Activated CD8-positive, alpha-beta T cell treated with anti-CD3 and anti-CD28 coated beads for 36 hours (primary cell): ENCODE data around the gene SMIM27. TPM values are rescaled to one million over a fixed set of nuclear protein-coding genes. Genes with fewer than 3 reads are reported as not detected.

ENCODE experiments used
- ATAC-seq: fragments of 200-7000 bp; cut with Tn5 transposase; one replicate; pipeline ENCODE4 v1.10.0; 2021; ENCODE audit warnings: mild to moderate bottlenecking, moderate library complexity
- CTCF ChIA-PET: fragments of 350-600 bp; sonication (Branson Sonifier 250); formaldehyde crosslinking; loops from one replicate; lab custom pipeline; 2021; ENCODE audit warnings: antibody characterized with exemption; lab: Charles Lee
- POLR2A ChIA-PET: fragments of 350-600 bp; sonication (Branson Sonifier 250); formaldehyde crosslinking; loops from one replicate; lab custom pipeline; 2021; ENCODE audit warnings: antibody characterized with exemption; lab: Charles Lee
- DNase-seq: peaks from one replicate; pipeline ENCODE4 v3.0.0-alpha.2; 2020
- H3K27ac Mint-ChIP-seq: one replicate; pipeline ENCODE4 v1.8.0; 2021; ENCODE audit warnings: mild to moderate bottlenecking, mixed read lengths
- H3K27me3 Mint-ChIP-seq: one replicate; pipeline ENCODE4 v1.8.0; 2021; ENCODE audit warnings: mixed read lengths
- H3K36me3 Mint-ChIP-seq: one replicate; pipeline ENCODE4 v1.8.0; 2021; ENCODE audit warnings: low read depth, mixed read lengths
- H3K4me1 Mint-ChIP-seq: one replicate; pipeline ENCODE4 v1.8.0; 2021; ENCODE audit warnings: low read depth, mixed read lengths
- H3K4me3 Mint-ChIP-seq: one replicate; pipeline ENCODE4 v1.8.0; 2021; ENCODE audit warnings: mild to moderate bottlenecking, moderate library complexity, mixed read lengths
- H3K9me3 Mint-ChIP-seq: one replicate; pipeline ENCODE4 v1.8.0; 2021; ENCODE audit warnings: mixed read lengths
- intact Hi-C: fragments of 100-400 bp; cut with micrococcal nuclease; formaldehyde crosslinking; loops from one replicate; pipeline ENCODE4 v1.10.0; 2022
- total RNA-seq, 2 experiments: library from RNA; stranded (reverse); gene quantifications; one replicate each; pipeline ENCODE4 v1.2.3, GENCODE V29; 2021
- TF ChIP-seq, protein P1 (sequence below): fragments of 200-600 bp; IDR thresholded peaks from one replicate; pipeline ENCODE4 v1.8.0; 2022; ENCODE audit warnings: antibody characterized with exemption, mild to moderate bottlenecking

Gene SMIM27
- total RNA-seq, 2 experiments from 2014 or later, result 28.0 to 30.9 TPM

DNA sequence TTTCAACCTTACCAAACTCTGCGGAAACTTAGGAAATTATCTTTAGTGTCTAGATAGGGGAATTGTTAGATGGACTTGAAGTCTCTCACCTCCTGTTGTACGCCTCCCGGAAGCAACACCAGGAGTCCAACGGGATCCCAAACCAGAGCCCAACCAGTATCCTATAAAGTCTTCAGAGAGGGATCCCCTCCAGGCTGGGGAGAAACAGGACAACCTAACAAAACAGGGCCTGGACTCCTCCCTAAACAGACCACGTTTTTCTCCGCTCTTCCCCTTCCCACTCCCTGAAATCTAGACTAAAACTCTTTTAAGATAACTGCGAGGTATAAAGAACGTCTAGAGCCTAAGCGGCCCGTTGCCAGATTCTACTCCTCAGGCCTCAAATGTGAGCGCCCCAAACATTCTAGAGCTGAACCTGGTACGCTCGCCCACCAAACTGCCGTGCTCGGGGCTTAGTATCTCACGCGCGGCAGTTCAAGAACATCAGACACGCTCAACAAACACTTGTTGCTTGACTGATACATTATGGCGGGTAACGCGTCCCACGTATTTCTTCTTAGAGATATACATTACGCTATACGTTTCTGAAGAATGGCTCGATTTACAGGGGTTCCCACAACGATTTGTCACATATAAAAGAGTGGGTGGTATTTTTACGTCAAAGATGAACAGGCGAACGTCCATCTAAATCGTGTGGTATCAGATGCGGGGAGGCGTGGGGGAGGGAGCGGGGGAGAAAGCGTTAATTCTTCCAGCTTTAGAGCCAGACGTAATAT, 663 bp upstream of the SMIM27 start:
- intact Hi-C loops, result loop anchor here (1.0 to 2.0 kb wide), 2 partner anchors 22 to 25 kb away; partner anchors contain the start of genes NDUFB6 and RIGI
- H3K27ac Mint-ChIP-seq, result peak overlapping the region; percentile 100
- H3K27me3 Mint-ChIP-seq, result no peaks in the 10 kb centered on the region
- H3K36me3 Mint-ChIP-seq, result peaks cover 39% of the 10 kb centered on the region
- DNase-seq, result peak; percentile 76
- no peaks in the 10 kb centered on the region for H3K9me3 Mint-ChIP-seq
- POLR2A ChIA-PET, result interaction anchor here (0.7 to 2.7 kb wide), 11 partner anchors 11 to 482 kb away, joined by 3 to 13 read pairs (median 4); partner anchors contain the start of genes DNAJA1, NDUFB6 and RIGI
- TF ChIP-seq, protein P1, sequence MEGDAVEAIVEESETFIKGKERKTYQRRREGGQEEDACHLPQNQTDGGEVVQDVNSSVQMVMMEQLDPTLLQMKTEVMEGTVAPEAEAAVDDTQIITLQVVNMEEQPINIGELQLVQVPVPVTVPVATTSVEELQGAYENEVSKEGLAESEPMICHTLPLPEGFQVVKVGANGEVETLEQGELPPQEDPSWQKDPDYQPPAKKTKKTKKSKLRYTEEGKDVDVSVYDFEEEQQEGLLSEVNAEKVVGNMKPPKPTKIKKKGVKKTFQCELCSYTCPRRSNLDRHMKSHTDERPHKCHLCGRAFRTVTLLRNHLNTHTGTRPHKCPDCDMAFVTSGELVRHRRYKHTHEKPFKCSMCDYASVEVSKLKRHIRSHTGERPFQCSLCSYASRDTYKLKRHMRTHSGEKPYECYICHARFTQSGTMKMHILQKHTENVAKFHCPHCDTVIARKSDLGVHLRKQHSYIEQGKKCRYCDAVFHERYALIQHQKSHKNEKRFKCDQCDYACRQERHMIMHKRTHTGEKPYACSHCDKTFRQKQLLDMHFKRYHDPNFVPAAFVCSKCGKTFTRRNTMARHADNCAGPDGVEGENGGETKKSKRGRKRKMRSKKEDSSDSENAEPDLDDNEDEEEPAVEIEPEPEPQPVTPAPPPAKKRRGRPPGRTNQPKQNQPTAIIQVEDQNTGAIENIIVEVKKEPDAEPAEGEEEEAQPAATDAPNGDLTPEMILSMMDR, result no peak
- H3K4me3 Mint-ChIP-seq, result peak overlapping the region; percentile 86
- H3K4me1 Mint-ChIP-seq, result peaks cover 50% of the 10 kb centered on the region
- ATAC-seq, result peak; percentile 40
- CTCF ChIA-PET, result interaction anchor here (0.6 to 3.8 kb wide), 14 partner anchors 8 to 172 kb away, joined by 3 to 26 read pairs (median 4); partner anchors contain the start of genes ACO1, NDUFB6 and RIGI

GRCh38 chr9:32554107-32554506, 2.0 kb downstream of the SMIM27 start:
- TF ChIP-seq, protein P1, result no peak
- CTCF ChIA-PET, result interaction anchor here (0.9 to 3.8 kb wide), 6 partner anchors 11 to 175 kb away, joined by 3 to 26 read pairs (median 10); partner anchors contain the start of genes NDUFB6 and RIGI
- POLR2A ChIA-PET, result interaction anchor here (0.8 kb wide), 1 partner anchor 18 kb away, joined by 3 read pairs; no protein-coding TSS in a partner anchor
- Mint-ChIP-seq H3K27me3 (no peaks in the 10 kb centered on the region), H3K4me3 (no peak overlapping the region), H3K36me3 (peaks cover 32% of the 10 kb centered on the region), H3K9me3 (no peaks in the 10 kb centered on the region), H3K27ac (peak overlapping the region; percentile 49), H3K4me1 (peaks cover 37% of the 10 kb centered on the region)
- ATAC-seq, result no peak
- DNase-seq, result no peak
- intact Hi-C loops, result no loop called here

DNA sequence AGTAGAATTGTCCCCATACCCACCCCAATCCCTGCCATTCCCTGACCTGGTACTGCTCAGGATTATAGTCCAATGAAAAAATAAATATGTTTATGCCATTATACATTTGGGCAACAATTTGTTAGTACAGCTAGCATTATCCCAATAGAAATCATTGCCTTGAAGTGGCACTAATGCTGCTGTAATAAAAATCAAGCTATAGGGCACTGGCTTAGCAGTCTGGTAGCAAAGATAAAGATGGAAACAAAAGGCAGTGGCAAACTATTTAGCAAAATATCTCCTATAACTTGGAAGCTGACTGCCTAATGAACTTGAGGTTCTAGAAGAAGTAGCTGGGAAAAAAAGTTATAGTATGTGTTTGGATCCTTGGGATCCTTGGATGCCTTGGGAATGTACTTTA, 2.5 kb downstream of the SMIM27 start:
- POLR2A ChIA-PET, result no interaction called here
- Mint-ChIP-seq H3K27ac (peak overlapping the region; percentile 29), H3K9me3 (no peaks in the 10 kb centered on the region), H3K27me3 (no peaks in the 10 kb centered on the region), H3K4me1 (peaks cover 38% of the 10 kb centered on the region), H3K4me3 (no peak overlapping the region), H3K36me3 (peaks cover 28% of the 10 kb centered on the region)
- no peak for DNase-seq
- CTCF ChIA-PET, result interaction anchor here (0.9 to 3.8 kb wide), 5 partner anchors 18 to 176 kb away, joined by 3 to 26 read pairs (median 12); partner anchors contain the start of genes NDUFB6 and RIGI
- TF ChIP-seq, protein P1, result no peak
- ATAC-seq, result no peak
- intact Hi-C loops, result no loop called here

GRCh38 chr9:32558408-32558934, 6.3 kb downstream of the SMIM27 start:
- DNase-seq (no peak), ATAC-seq (no peak)
- Mint-ChIP-seq H3K27me3 (no peaks in the 10 kb centered on the region), H3K4me1 (peaks cover 39% of the 10 kb centered on the region), H3K27ac (peak overlapping the region; percentile 62), H3K4me3 (no peak overlapping the region), H3K9me3 (no peaks in the 10 kb centered on the region), H3K36me3 (peaks cover 9% of the 10 kb centered on the region)
- intact Hi-C loops, result no loop called here
- ChIA-PET CTCF (interaction anchor here (1.1 to 2.0 kb wide), 4 partner anchors 8 to 180 kb away, joined by 3 to 7 read pairs (median 6); no protein-coding TSS in a partner anchor), POLR2A (interaction anchor here (0.9 to 1.5 kb wide), 2 partner anchors 8 to 10 kb away, joined by 3 read pairs; no protein-coding TSS in a partner anchor)
- TF ChIP-seq, protein P1, result no peak
